IPS DF 19.7 (cell line): ENCODE measurements around the gene TMEM267.
A peak's percentile ranks its signal among the peaks of the same experiment; 100 is the strongest.
"Not testable (repeated sequence)": the region's sequence is repeated elsewhere in the genome, so short reads cannot be mapped to it uniquely, and the experiment has no call there.

Experiments
- DNase-seq: peaks from one replicate; pipeline ENCODE4 v3.0.0-alpha.2; 2013; ENCODE audit warnings: low read depth, low spot score

The TMEM267 gene, protein sequence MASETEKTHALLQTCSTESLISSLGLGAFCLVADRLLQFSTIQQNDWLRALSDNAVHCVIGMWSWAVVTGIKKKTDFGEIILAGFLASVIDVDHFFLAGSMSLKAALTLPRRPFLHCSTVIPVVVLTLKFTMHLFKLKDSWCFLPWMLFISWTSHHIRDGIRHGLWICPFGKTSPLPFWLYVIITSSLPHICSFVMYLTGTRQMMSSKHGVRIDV

DNA sequence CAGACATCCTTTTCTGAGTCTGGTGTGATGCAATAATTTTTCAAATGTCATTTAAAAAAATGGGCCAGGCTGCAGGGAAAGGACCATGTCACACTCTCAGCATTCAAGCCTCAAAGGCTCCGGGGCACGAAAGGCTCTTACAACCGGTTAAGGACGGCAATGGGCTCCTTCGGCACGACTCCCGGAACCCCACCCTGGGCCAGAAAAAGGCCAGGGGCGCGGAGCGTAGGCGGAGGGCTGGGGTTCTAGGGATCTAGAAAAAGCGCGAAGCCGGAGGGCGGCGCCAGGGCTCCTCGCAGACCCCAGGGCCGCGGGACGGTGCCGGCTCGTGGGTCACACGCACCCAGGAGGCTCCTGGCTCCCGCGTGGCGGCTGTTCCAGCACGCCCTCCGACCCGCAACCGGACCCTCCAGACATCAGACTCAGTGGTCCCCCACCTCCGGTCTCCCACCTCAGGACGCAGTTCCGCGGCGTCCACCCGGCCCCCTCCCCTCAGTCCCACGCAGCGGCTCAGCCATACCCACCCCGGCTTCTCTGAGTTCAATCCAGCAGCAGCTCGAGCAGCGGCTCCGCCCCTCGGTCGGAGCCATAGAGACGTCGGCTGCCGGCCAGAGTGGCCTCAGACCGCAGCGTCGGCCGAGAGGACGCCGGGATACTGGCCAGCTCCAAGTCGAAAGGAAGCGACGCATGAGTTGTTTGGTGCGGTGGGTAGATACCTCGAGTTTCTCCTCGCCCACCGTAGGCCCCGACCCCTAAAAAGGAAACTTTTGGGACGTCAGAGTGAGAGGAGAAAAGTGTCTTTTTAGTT, at the start of gene TMEM267:
Gene TMEM267 (minus strand): TSS at position 568 of the 808 bp plus-strand sequence. CDS start 29,896 bp downstream, outside the sequence.
- DNase-seq, result peak; percentile 73

DNA sequence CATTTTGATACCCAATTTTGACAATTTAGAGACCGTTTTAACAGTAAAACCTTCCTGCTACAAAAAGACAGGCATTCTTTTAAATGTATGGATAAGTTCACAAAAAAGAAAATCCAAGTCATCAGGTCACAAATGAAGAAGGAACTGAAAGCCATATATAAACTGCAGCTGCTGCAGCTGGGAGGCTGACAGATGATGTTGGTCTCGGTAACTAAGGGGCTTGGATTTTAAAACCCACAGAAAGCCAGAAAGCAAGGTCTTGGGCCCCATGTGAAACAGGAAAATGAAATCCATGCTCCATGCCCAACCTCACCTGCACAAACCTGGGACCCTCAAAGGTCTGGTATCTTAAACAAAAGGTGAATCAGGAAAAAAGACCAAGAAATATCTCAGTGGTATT, 47.0 kb upstream of the TMEM267 start:
- no peak for DNase-seq

DNA sequence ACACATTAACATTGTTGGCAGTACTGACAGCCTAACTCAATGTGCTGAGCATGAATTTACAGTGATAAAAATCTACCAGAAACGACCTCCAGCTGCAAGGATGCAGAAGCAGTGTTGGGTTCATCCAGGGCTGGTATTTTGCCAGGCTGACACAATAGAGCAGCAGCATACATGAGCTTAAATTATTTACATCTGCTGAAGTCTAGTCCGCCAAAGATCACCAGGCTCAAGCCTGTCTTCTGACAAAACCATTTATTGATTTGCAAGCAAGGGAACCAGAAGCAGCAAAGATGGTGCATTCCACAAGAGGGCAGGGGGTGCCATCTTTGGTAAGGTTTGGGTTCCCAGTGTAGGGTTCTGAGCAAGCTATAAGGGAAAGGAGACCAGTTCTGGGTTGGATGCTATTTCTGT, 40.0 kb upstream of the TMEM267 start:
- no peak for DNase-seq

DNA sequence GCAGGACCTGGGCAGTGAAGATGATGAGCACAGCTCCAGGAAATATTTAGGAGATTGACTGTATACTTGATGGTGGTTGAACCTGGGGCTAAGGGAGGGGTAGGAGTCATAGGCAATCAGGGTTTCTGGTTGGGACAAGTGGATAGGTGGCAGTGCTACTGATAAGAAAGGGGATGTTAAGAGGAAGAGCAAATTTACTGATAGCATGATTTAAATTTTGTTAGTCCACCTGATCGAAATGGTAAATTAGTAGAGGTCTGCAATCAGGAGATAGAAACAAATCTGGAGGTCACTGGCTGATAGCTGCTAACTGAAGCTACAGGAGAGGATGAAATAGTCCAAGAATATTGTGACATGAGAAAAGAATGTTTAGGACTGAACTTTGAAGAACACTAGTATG, 37.0 kb upstream of the TMEM267 start:
- no peak for DNase-seq

DNA sequence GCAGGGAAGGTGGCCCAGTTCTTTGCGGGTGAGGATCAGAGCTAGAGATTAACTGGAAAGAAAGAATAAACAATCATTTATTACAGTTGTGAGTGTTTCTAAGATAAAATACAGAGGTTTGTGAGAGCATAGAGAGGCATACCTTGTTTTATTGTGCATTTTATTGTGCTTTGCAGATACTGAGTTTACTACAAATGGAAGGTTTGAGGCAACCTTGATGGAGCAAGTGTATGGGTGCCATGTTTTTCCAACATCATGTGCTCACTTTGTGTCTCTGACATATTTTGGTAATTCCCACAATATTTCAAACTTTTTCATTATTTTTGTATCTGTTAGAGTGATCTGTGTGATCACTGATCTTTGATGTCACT, 32.0 kb upstream of the TMEM267 start:
- DNase-seq, result no peak

DNA sequence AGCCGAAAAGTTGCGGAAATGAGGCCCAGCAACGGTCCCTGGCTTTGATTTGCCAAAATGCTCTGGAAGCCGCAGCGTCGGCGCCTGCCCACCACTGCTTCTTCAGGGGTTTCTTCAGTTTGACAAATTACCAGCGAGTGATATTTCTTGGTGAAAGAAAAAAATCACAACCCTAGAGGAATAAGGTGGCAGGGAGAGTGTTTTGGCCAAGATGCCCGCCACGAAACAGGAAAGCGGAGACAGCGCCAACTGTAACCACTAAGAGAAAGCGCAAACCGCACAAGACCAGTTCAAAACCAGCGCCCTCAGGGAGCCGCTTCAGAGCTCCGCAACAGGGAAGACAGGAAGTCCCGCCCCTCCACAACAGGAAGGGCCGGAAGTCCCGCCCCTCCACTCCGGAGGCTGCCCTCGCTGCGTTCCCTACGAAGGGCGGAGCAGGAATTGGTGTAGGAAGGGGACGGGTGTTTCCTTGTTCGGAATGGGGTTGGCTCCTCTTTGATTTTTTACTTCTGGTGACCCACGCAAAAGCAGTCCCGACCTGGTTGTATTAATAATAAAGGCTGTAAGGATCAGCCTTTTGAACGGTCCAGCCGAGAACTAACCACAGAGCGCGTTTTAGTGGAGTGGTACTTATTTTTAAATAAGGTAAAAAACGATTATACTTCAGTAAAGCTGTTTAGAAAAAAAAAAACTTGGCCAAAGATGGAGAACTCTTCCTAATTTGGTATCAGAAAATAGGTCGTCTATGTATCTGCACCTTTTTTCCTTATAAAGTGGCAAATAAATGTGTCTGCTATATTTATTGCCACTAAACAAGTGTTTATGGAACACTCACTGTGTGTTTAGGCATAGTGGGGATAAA, 31.4 kb upstream of the TMEM267 start, which contains the start of gene C5orf34:
Gene C5orf34 (minus strand): TSS at position 333 of the 862 bp plus-strand sequence. CDS start 5,809 bp downstream, outside the sequence.
- peak; percentile 75 for DNase-seq

DNA sequence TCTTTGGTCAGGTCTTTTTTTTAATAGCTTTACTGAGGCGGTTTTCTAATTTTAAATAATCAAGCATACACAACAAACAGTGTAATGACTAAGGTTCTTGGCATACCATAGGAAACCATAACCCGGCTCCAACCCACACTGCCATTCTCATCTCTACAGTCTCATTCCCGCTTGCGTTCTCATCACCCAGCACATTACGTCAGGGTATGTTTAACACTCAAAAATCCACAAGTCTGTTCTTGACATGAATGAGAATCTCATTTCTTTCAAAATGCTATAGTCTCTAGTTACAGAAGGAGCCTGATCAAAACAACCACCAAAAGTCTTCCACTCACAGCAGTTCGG, 30.8 kb upstream of the TMEM267 start:
- DNase-seq, result no peak

DNA sequence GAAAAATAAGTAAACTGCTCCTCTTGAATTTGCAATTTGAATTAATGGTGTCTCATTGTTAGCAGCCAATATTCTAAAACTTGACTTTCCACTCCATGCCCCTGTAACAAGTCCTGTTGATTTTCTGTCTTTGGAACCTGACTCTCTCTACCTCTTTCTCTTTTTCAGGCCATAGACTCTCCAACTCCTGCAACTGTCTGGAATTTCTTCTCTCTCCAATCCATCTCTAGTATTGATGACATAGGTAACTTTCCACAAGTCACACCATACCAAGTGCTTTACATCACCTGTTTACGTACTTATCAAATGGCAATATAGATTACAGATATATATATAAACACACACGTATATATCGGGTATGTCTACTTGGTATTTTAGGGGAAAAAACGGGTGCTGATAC, 30.4 kb upstream of the TMEM267 start:
- DNase-seq, result no peak

DNA sequence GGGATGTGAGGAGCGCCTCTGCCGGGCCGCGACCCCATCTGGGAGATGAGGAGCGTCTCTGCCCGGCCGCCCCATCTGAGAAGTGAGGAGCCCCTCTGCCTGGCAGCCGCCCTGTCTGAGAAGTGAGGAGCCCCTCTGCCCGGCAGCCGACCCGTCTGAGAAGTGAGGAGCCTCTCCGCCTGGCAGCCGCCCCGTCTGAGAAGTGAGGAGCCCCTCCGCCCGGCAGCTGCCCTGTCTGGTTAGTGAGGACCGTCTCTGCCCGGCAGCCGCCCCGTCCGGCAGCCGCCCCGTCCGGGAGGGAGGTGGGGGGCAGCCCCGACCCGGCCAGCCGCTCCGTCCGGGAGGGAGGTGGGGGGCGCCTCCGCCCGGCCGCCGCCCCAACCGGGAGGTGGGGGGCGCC, 27.4 kb upstream of the TMEM267 start:
- not testable (repeated sequence) for DNase-seq

DNA sequence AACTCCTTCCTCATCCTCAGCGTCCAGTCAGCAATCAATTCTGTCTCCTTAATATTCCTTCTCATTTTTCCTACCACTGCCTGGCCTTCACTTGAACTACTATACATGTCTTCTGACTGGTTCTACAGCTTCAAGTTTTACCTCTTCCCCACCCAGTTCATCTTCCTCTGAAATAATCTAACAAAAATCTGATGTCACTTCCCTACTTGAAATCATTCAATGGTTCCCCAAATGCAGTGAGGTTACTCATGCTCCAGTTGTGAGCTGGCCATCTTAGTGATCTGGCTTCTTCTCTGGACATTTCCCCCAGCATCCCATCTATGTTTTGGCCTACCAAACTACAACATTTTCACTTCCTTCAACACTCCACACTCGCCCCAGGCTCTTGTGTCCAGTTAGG, 14.9 kb upstream of the TMEM267 start:
- no peak for DNase-seq

DNA sequence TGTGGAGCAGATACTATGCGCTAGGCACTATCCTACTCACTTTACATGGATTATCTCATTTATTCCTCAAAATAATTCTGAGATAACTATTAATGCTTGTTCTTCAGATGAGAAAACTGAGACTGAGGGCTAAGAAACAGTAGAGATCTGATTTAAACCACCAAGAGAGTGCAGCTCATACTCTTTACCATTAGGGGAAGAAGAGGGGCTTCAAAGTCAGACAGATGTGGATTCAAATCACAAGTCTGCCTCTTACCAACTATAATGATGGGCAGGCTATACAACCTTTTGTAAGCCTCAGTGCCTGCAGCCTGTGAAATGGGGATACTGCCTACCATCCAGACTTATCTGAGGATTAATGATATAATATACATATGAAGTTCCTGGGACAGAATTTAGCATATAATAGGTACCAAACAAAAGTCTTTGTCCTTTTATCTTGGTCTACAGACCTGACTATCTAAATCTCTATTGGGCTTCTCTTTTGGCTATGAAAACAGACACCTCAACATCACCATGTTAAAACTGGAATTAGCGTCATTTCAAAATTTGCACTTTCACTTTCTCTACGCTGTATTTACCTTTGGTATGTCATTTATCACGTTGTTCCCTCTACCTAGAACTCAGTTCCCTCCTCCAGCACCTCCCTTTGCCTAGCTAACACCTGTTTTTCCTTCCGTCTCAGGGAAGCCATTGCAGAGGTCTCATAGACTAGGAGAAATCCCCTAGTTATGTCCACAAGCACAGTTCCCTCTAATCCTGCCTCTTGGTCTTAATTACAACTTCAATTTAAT, 13.8 kb upstream of the TMEM267 start:
- DNase-seq, result no peak

DNA sequence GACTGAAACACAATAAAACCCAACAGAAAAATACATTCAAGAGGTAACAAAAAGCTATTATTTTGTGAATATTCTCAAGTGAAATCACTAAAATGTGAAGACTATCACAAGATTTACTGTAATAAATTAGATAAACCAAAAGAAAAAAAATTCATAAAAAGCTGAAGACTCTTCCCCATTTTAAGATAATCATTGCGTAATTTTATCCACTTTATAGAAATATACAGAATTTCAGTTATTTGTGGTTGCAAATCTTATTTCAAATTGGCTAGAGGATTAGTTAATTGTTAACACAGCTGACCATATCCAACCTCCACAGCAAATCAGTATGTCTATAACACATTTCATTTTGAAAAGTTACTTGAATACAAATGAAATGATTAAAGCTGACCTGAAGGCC, 7.7 kb upstream of the TMEM267 start:
- no peak for DNase-seq

DNA sequence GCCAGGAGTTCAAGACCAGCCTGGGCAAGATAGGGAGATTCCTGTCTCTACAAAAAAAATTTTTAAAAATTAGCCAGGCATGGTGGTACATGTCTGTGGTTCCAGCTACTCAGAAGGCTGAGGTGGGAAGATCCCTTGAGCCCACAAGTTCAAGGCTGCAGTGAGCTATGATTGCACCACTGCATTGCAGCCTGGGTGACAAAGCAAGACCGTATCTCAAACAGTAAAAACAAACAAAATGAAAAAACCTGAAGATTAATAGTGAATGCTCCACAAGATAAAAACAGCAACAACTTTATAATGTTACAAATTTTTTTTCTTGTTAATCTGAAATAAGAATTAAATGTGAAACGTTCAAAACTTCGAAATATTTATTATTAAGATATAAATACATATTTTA, 2.7 kb upstream of the TMEM267 start:
- DNase-seq, result no peak

DNA sequence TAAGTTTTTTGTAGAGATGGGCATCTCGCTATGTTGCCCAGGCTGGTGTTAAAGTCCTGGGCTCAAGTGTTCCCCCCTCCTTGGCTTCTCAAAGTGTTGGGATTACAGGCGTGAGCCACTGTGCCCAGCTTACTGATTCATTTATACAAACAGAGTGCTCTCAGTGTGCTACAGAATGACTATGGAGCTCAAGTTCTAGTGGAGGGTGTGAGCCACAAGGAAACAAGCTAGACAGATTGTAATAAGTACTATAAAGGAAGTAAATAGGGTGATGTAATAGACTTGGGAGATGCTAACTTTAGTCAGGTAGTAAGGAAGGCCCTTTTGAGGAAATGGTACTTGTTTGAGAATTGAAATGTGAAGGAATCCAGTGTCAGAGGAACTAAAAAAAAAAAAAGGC, 1.7 kb upstream of the TMEM267 start:
- DNase-seq, result no peak

DNA sequence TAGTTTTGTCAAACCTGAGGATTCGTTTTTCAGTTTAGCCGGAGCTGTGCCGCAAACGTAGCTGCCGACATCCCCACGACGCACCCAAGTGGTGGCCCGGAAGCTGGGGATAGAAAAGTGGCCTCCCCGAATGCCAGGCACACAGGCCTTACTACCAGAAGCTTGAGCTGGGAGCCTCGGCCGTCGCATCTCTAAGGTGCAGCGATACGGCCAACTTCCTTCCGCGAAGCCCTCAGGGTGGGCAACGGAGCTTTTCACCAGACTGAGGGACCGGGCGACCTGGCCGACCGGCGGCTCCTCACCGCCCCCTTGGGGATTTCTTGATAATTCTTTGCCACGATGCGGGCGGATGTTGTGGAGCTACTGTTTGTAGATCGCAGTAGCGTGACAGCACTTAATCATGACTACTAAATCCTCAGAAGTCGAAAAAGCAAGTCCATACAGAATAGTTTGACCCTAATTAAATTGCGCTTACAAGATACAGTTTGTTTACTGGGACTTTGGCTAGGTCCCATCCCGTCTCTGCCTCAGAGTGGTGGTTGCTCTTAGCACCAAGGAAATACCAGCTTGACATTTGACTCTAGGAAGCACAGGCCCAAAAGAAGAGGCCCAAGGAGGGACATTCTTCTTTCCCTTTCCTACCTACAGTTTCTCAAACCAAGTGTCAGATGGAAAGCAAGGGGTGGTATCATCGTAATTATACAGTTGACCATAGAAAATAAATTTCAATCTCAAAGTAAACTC, 613 bp upstream of the TMEM267 start:
- peak; percentile 9 for DNase-seq

DNA sequence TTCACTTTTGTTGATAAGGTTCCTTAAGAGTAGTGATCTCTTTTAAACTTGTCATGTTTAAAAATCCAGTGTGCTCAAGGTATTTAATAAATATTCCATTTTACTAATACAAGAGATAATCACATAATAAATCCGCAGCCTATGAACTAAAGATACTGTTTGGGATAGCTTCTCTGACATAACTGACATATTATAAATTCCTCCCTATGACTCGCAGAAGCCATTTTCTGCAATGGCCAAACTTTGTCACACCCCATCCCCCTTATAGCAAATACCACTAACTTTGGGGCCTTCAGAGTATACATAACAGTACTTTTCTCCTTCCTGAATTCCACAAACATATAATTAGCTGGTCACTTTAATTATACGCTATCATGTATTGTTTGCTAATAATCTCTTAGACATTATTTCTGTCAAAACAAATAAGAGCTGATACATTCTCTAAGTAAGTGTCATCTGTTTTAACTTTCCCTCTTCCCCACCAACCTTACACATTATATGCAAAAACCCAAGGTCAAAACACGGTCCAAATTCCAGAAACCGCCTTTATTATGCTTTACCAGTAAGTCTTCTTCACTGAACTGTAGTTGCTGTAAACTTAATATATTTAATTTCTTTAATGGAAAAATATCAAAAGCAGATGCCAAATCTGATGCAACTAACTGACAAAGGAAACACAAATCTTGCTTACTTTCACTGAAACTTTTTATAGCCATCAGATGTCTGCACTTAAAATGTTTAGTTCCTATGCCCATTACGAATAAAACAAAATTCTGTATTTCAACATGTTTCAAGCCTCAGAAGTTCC, 971 bp downstream of the TMEM267 start:
- no peak for DNase-seq

DNA sequence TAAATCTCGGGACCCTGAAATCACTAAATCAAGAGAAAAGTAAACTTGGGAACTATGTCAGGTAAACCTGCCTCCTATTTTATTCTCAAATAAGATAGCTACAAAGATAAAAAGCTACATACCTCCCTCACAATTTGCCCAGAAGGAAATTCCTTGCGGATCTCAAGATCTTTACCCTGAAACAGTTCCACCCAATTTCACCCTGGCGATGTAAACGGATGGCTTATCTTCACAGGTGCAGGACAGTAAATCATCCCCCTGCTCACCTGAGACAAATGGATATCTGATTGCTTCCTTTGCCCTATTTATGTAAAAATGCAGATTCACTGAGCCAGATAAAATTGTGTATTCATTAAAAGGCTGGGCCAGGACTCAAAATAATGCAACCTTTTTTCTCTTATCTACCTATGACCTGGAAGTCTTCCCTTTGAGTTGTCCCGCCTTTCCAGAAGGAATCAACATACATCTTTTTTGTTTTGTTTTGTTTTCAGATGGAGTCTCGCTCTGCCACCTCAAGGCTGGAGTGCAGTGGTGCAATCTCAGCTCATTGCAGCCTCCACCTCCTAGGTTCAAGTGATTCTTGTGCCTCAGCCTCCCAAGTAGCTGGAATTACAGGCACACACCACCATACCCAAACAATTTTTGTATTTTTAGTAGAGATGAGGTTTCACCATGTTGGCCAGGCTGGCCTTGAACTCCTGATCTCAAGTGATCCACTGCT, 13.8 kb downstream of the TMEM267 start:
- no peak for DNase-seq

DNA sequence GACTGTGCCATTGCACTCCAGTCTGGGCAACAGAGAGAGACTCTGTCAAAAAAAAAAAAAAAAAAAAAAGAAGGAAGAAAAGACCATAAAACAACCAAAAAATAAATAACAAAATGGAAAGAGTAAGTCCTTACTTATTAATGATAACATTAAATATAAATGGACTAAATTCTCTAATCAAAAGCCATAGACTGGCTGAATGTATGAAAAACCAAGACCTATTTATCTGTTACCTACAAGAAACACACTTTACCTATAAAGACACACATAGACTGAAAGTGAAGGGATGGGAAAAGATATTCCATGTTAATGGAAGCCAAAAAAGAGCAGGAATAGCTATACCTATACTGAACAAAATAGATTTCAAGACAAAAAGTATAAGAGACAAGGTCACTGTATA, 16.6 kb downstream of the TMEM267 start:
- DNase-seq, result no peak

DNA sequence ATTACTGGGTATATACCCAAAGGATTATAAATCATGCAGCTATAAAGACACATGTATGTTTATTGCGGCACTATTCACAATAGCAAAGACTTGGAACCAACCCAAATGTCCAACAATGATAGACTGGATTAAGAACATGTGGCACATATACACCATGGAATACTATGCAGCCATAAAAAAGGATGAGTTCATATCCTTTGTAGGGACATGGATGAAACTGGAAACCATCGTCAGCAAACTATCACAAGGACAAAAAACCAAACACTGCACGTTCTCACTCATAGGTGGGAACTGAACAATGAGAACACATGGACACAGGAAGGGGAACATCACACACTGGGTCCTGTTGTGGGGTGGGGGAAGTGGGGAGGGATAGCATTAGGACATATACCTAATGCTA, 18.2 kb downstream of the TMEM267 start:
- DNase-seq, result not testable (repeated sequence)
